Ectodermal cell (in vitro differentiated cells): ENCODE measurements around the gene SMG1.
"Not testable (repeated sequence)": the region's sequence is repeated elsewhere in the genome, so short reads cannot be mapped to it uniquely, and the experiment has no call there.

Source experiments
- H3K27ac ChIP-seq: 2 replicates; pipeline ENCODE4 v1.7.0; 2013; ENCODE audit warnings: mild to moderate bottlenecking, low read depth, low read length; ENCODE audit not compliant: insufficient read depth, poor library complexity, severe bottlenecking
- H3K27me3 ChIP-seq: 2 replicates; pipeline ENCODE4 v1.7.0; 2013; ENCODE audit warnings: mild to moderate bottlenecking, low read length; ENCODE audit not compliant: insufficient read depth, control insufficient read depth, poor library complexity, severe bottlenecking
- H3K36me3 ChIP-seq: one replicate; pipeline ENCODE4 v1.7.0; 2013; ENCODE audit warnings: low read length; ENCODE audit not compliant: control insufficient read depth, insufficient read depth
- H3K4me1 ChIP-seq: one replicate; pipeline ENCODE4 v1.7.0; 2013; ENCODE audit warnings: low read length; ENCODE audit not compliant: control insufficient read depth, insufficient read depth
- H3K4me3 ChIP-seq: 2 replicates; pipeline ENCODE4 v1.7.0; 2013; ENCODE audit warnings: low read depth, low read length, control low read depth; ENCODE audit not compliant: insufficient read depth
- H3K9me3 ChIP-seq: 2 replicates; pipeline ENCODE4 v1.7.0; 2013; ENCODE audit warnings: mild to moderate bottlenecking, low read length, moderate library complexity; ENCODE audit not compliant: control insufficient read depth
- WGBS, 2 experiments: methylation state at CpG; one replicate each; pipeline ENCODE4 v1.1.7; 2013; ENCODE audit warnings: missing lambda C conversion rate in 2 of 2; 5-methylcytosine and 5-hydroxymethylcytosine counted together

SMG1 gene

DNA sequence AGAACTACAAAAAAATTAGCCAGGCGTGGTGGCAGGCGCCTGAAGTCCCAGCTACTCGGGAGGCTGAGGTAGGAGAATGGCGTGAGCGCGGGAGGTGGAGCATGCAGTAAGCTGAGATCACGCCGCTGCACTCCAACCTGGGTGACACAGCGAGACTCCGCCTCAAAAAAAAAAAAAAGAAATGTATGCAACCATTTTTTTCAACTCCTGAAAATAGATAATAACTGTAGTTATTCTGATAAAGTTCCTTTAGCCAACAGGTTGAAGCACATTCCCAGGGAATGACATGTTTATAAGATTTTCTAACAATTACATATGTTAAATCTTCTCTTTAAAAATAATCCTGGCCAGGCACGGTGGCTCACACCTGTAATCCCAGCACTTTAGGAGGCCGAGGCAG is 17.5 kb downstream of the SMG1 start:
- WGBS, 2 experiments = 86 to 95% methylated on average over 10 to 12 of the region's 12 CpGs
- not testable (repeated sequence) for H3K4me3 ChIP-seq

DNA sequence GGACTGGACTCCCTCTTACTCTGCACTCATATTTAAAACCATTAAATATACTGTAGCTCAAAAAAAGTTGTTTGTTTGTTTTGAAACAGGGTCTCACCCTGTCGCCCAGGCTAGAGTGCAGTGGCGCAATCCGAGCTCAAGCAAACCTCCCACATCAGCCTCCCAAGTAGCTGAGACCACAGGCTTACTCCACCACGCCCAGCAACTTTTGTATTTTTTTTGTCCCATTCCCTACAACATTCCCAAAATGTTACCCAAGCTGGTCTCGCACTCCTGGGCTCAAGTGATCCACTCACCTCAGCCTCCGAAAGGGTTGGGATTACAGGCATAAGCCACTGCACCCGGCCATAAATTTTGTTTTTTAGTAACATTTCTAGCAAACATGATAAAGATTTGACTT is 23.4 kb downstream of the SMG1 start:
- not testable (repeated sequence) for H3K36me3 ChIP-seq, H3K27me3 ChIP-seq, H3K4me3 ChIP-seq, H3K4me1 ChIP-seq, H3K9me3 ChIP-seq, H3K27ac ChIP-seq
- 94 to 95% methylated on average over 6 to 7 of the region's 7 CpGs for WGBS, 2 experiments

More for the DNA sequence above, 17.5 kb downstream of the SMG1 start:
- H3K9me3 ChIP-seq, H3K36me3 ChIP-seq, H3K4me1 ChIP-seq, H3K27ac ChIP-seq, H3K27me3 ChIP-seq: not testable (repeated sequence)

DNA sequence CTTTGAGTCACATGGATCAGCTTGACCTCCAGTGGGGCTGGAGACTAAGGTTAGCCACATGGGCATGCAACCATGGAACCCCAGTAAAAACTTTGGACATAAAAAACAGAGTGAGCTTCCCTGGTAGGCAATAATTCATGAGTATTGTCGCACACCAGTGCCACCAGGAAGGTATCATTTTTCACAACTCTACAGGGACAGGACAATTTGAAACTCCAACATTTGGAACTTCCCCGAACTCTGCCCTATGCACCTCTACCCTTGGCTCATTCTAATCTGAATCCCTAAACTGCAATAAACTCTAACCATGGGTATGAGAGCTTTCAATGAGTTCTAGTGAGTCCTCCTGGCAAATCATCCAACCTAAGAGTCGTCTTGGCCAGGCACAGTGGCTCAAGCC is 24.2 kb downstream of the SMG1 start:
- not testable (repeated sequence) for H3K4me1 ChIP-seq, H3K9me3 ChIP-seq, H3K27me3 ChIP-seq, H3K27ac ChIP-seq, H3K4me3 ChIP-seq, H3K36me3 ChIP-seq
- 93 to 96% methylated on average over 3 of the region's 3 CpGs for WGBS, 2 experiments

DNA sequence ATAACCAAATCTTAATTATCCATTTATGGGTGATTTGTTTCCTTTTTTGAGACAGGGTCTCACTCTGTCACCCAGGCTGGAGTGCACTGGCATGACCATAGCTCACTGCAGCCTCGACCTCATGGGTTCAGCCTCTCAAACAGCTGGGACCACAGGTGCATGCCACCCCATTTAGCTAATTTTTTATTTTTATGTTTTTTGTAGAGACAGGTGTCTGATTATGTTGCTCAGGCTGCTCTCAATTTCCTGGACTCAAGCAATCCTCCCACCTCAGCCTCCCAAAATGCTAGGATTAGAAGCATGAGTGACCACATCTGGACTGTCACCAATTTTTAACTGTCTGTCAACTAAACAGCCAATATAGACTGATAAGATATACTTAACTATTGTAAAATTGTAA is 25.0 kb downstream of the SMG1 start:
- 100% methylated on average over 1 of the region's 1 CpG for WGBS, 2 experiments
- not testable (repeated sequence) for H3K9me3 ChIP-seq, H3K27ac ChIP-seq, H3K36me3 ChIP-seq, H3K4me3 ChIP-seq, H3K27me3 ChIP-seq, H3K4me1 ChIP-seq

DNA sequence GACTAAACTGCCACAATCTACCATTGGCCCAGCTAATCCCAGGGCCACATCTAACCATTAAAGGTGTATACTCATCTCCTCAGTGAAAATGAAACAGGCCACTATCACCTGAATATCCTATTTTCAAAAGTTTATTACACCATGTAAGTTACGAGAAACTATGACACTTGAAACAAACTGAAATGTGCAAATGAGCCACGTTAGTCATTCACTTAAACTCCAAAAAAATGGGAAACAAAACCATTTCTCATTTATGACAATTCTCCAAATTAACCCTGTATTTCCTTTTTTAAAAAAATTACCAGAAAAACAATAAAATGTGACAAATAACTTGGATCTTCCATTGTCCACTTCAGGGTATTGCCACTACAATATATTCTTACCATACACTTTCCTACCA is 41.8 kb downstream of the SMG1 start:
- 93 to 95% methylated on average over 2 of the region's 2 CpGs for WGBS, 2 experiments
- H3K4me1 ChIP-seq, H3K27ac ChIP-seq, H3K27me3 ChIP-seq, H3K4me3 ChIP-seq, H3K9me3 ChIP-seq, H3K36me3 ChIP-seq: not testable (repeated sequence)

DNA sequence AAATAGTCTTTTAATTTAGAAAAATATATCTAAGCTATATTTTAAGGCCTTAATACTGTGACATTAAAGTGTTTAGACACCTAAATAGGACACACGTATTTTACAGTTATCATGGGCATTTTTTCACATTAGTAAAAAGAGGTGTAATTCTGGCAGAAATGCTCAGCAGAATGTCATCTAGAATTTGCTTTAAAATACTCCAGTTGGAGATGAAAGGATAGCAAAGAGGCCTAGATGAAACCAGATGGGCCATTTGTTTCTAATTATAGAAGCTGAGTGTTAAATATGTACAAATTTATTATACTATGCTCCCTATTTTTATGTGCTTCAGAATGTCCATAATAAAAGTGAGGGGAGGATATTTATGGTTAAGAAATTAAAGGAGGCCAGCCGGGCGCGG is 48.5 kb downstream of the SMG1 start:
- H3K9me3 ChIP-seq, H3K36me3 ChIP-seq, H3K4me1 ChIP-seq, H3K27ac ChIP-seq, H3K27me3 ChIP-seq, H3K4me3 ChIP-seq: not testable (repeated sequence)
- WGBS, 2 experiments = 93 to 98% methylated on average over 3 to 4 of the region's 4 CpGs

DNA sequence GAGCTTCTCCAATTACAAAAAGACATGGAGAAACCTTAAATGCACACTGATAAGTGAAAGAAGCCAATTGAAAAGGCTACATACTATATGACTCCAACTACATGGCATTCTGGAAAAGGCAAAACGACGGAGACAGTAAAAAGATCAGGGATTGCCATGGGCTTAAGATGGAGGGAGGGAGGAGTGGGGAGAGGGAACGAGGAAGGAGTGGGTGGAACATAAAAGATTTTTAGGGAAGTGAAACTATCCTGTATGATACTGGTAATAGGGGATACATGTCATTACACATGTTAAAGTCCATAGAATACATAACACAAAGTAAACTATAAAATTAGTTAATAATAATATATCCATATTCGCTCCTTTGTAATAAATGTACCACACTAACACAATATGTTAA is 48.9 kb downstream of the SMG1 start:
- not testable (repeated sequence) for H3K4me1 ChIP-seq, H3K36me3 ChIP-seq, H3K9me3 ChIP-seq, H3K27me3 ChIP-seq, H3K27ac ChIP-seq, H3K4me3 ChIP-seq
- 93 to 94% methylated on average over 3 of the region's 4 CpGs for WGBS, 2 experiments

DNA sequence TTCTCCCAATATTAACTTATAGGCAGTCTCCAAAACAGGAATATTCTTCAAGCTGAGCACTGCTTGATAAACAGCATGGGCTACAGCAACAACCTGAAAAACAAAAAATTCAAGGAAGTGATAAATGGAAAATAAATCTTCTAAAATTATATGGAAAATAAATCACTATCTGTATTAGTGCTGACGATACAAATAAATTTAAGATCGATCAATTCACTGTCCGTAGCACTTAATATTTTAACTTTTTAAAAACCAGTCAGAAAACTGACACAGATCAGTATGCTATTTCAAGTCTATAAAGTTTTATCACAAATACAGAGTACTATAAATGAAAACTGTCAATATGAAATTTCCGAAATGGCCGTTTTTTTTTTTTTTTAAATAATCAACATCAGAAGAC is 49.9 kb downstream of the SMG1 start:
- H3K9me3 ChIP-seq, H3K27me3 ChIP-seq, H3K4me3 ChIP-seq, H3K36me3 ChIP-seq, H3K27ac ChIP-seq, H3K4me1 ChIP-seq: not testable (repeated sequence)
- 99% methylated on average over 5 of the region's 5 CpGs; no CpG with 5 or more reads in 1 of the 2 experiments for whole genome bisulfite sequencing, 2 experiments

DNA sequence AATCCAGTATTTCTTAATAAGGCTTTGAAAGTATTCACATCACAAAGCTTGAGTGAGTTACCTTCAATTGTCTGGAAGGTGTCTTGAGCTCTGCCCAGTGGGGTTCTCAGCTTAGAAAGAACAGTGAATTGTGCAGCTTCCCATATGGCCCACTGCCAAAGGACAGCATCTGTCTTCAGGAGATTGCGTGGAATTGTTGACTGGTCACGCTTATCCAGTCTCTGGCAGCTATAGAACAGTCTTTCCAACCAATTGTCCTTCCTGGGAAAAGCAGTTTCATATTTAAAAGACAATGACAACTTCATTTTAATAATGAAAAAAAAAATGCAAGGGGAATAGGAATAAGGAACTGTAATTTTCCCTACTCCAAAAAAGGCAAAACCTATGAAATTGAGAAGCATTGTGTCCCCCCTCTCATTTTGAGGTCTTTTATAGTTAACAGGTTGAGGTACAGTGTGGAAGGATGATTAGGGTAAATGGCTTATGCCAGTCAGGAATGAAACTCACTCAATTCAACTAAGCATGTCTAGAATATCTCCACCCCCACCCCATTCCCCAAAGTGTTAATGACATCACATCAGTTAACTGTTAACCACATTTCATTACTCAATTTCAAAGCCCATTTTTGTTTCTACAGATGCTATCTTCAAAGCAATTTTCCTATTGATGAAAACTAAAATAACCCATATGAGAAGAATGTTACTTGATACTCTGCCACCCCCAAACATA is 57.0 kb downstream of the SMG1 start:
- H3K27ac ChIP-seq, H3K36me3 ChIP-seq, H3K4me1 ChIP-seq, H3K27me3 ChIP-seq, H3K9me3 ChIP-seq, H3K4me3 ChIP-seq: not testable (repeated sequence)
- 96 to 100% methylated on average over 2 of the region's 2 CpGs for WGBS, 2 experiments

DNA sequence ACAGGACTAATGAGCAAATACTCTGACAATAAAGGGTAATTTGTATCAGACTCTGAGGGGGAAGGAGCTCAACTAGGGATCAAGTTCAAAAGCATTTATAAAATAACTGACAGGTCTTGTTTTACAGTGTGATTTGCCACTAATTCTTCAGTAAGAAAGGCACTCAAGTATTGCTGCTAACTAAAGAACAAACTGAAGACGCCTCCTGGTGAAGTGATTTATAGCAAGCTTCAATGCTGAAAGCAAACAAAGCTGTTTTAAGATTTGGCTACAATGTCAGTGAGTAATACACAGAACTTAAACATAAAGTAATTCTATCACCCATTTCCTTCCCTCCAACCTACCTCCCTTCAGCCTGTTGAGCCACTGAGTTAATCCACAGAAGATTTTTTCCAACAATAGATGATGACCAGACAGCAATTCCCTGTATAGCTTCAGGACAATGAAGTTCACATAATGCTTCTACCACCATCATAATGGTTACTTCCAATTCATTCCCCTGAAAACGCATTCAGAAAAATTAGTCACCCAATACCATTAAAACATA is 59.9 kb downstream of the SMG1 start:
- not testable (repeated sequence) for H3K27ac ChIP-seq, H3K9me3 ChIP-seq, H3K27me3 ChIP-seq, H3K36me3 ChIP-seq, H3K4me3 ChIP-seq, H3K4me1 ChIP-seq
- 100% methylated on average over 1 of the region's 2 CpGs for WGBS, 2 experiments

DNA sequence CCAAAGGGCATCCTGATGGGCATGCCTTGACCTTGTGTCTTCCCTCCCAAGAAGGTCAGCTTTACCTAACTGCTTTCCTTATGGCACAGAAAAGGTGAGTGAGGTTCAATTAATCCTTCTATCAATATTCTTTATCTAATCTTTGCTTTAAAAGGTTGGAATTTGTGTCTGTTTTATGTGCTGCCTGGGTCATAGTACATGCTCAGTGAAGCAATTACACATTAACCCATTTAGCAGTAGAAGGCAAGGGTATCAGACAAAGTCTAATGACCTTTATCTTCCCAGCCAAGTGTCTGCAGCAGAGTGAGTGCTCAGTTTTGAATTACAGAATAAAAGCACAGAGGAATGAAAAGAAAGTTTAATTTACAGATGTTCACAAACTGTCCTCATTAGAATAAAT is 63.3 kb downstream of the SMG1 start:
- not testable (repeated sequence) for H3K4me1 ChIP-seq, H3K36me3 ChIP-seq, H3K27me3 ChIP-seq, H3K27ac ChIP-seq, H3K9me3 ChIP-seq, H3K4me3 ChIP-seq
